ENCODE data around the gene TBC1D1.

The TBC1D1 gene

GRCh38 chr4:37976507-37976906 lies 85.6 kb downstream of the TBC1D1 start:
- Histone ChIP-seq H3K36me3 (ENCODE audit: control insufficient read depth, insufficient read depth, low read length) (no peaks in the 10 kb centered on the region), H3K27me3 (replicated peaks; ENCODE audit: control insufficient read depth, insufficient read depth, low read length) (no peaks in the 10 kb centered on the region), H3K4me3 (replicated peaks; ENCODE audit: low read depth, low read length) (peak overlapping the region; percentile 52)
- TF ChIP-seq CTCF (IDR thresholded peaks at IDR 0.05; ENCODE audit: insufficient read depth, low read length, poor library complexity, severe bottlenecking), result no peak
- no peak for DNase-seq (ENCODE audit: extremely low read depth, insufficient read length)

GRCh38 chr4:37976991-37977470 lies 86.1 kb downstream of the TBC1D1 start:
- no peaks in the 10 kb centered on the region for H3K36me3 ChIP-seq (ENCODE audit: control insufficient read depth, insufficient read depth, low read length)
- no peaks in the 10 kb centered on the region for H3K27me3 ChIP-seq (replicated peaks; ENCODE audit: control insufficient read depth, insufficient read depth, low read length)
- TF ChIP-seq CTCF (IDR thresholded peaks at IDR 0.05; ENCODE audit: insufficient read depth, low read length, poor library complexity, severe bottlenecking), result no peak
- DNase-seq (ENCODE audit: extremely low read depth, insufficient read length), result peak; percentile 82
- H3K4me3 ChIP-seq (replicated peaks; ENCODE audit: low read depth, low read length), result peak overlapping the region; percentile 78

- peak overlapping the region; percentile 78 for H3K4me3 ChIP-seq (replicated peaks; ENCODE audit: low read depth, low read length)
- no peaks in the 10 kb centered on the region for H3K27me3 ChIP-seq (replicated peaks; ENCODE audit: control insufficient read depth, insufficient read depth, low read length)
- DNase-seq (ENCODE audit: extremely low read depth, insufficient read length), result peak; percentile 81
- peak; percentile 68 for TF ChIP-seq CTCF (IDR thresholded peaks at IDR 0.05; ENCODE audit: insufficient read depth, low read length, poor library complexity, severe bottlenecking)
- no peaks in the 10 kb centered on the region for H3K36me3 ChIP-seq (ENCODE audit: control insufficient read depth, insufficient read depth, low read length)
Observed at GRCh38 chr4:37977471-37978247, 86.8 kb downstream of the TBC1D1 start.

GRCh38 chr4:37978248-37978924 lies 87.5 kb downstream of the TBC1D1 start:
- H3K27me3 ChIP-seq (replicated peaks; ENCODE audit: control insufficient read depth, insufficient read depth, low read length), result no peaks in the 10 kb centered on the region
- H3K36me3 ChIP-seq (ENCODE audit: control insufficient read depth, insufficient read depth, low read length), result no peaks in the 10 kb centered on the region
- TF ChIP-seq CTCF (IDR thresholded peaks at IDR 0.05; ENCODE audit: insufficient read depth, low read length, poor library complexity, severe bottlenecking), result no peak
- peak overlapping the region; percentile 78 for H3K4me3 ChIP-seq (replicated peaks; ENCODE audit: low read depth, low read length)
- DNase-seq (ENCODE audit: extremely low read depth, insufficient read length), result peak; percentile 17

GRCh38 chr4:37980246-37980645 lies 89.4 kb downstream of the TBC1D1 start:
- Histone ChIP-seq H3K36me3 (ENCODE audit: control insufficient read depth, insufficient read depth, low read length) (no peaks in the 10 kb centered on the region), H3K4me3 (replicated peaks; ENCODE audit: low read depth, low read length) (no peak overlapping the region), H3K27me3 (replicated peaks; ENCODE audit: control insufficient read depth, insufficient read depth, low read length) (no peaks in the 10 kb centered on the region)
- no peak for TF ChIP-seq CTCF (IDR thresholded peaks at IDR 0.05; ENCODE audit: insufficient read depth, low read length, poor library complexity, severe bottlenecking)
- DNase-seq (ENCODE audit: extremely low read depth, insufficient read length), result no peak
